GM10266 (cell line): ENCODE results near the gene TBX2.

Source experiments
- DNase-seq: peaks from one replicate; pipeline ENCODE4 v3.0.0; 2012; ENCODE audit errors: extremely low spot score
- CTCF ChIP-seq: IDR thresholded peaks from 2 replicates; pipeline ENCODE4 v1.5.1; 2012; ENCODE audit warnings: mild to moderate bottlenecking, low read depth; ENCODE audit not compliant: control insufficient read depth, insufficient read depth; ENCODE audit errors: missing control alignments

The TBX2 gene

GRCh38 chr17:61360318-61360943 lies 39.2 kb upstream of the TBX2 start:
- TF ChIP-seq CTCF = no peak
- no peak for DNase-seq

GRCh38 chr17:61361084-61361483 lies 38.6 kb upstream of the TBX2 start:
- no peak for DNase-seq
- TF ChIP-seq CTCF = no peak

GRCh38 chr17:61362396-61362795 lies 37.2 kb upstream of the TBX2 start:
- DNase-seq = no peak
- TF ChIP-seq CTCF = no peak

- no peak for DNase-seq
- TF ChIP-seq CTCF = no peak
Observed at GRCh38 chr17:61362852-61363600, 36.6 kb upstream of the TBX2 start.

GRCh38 chr17:61363601-61364462 lies 35.8 kb upstream of the TBX2 start:
- DNase-seq = no peak
- no peak for TF ChIP-seq CTCF

- DNase-seq = no peak
- no peak for TF ChIP-seq CTCF
Observed at GRCh38 chr17:61364463-61364846, 35.2 kb upstream of the TBX2 start.

GRCh38 chr17:61366076-61366714 lies 33.4 kb upstream of the TBX2 start:
- no peak for DNase-seq
- no peak for TF ChIP-seq CTCF
